CD4-positive, alpha-beta T cell treated with Interleukin-15 for 4 hours (primary cell): ENCODE results near the gene MYCBP2.
"Not testable (repeated sequence)": the region's sequence is repeated elsewhere in the genome, so short reads cannot be mapped to it uniquely, and the experiment has no call there.

ENCODE experiments used
- DNase-seq: peaks from one replicate; pipeline ENCODE4 v3.0.0-alpha.2; 2020; ENCODE audit warnings: low spot score

Gene MYCBP2

GRCh38 chr13:77335543-77335942 lies 8.6 kb upstream of the MYCBP2 start:
- DNase-seq, result no peak

GRCh38 chr13:77333594-77333993 lies 6.7 kb upstream of the MYCBP2 start:
- no peak for DNase-seq

DNA sequence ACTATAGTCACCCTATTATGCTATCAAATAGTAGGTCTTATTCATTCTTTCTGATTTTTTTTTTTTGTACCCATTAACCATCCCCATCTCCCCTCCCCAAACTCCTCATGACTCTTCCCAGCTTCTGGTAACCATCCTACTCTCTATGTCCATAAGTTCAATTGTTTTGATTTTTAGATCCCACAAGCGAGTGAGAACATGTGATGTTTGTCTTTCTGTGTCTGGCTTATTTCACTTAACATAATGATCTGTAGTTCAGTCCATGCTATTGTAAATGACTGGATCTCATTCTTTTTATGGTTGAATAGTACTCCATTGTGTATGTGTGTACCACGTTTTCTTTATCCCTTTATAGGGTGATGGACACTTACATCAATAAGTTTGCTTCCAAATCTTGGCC lies 4.5 kb upstream of the MYCBP2 start:
- DNase-seq, result no peak

DNA sequence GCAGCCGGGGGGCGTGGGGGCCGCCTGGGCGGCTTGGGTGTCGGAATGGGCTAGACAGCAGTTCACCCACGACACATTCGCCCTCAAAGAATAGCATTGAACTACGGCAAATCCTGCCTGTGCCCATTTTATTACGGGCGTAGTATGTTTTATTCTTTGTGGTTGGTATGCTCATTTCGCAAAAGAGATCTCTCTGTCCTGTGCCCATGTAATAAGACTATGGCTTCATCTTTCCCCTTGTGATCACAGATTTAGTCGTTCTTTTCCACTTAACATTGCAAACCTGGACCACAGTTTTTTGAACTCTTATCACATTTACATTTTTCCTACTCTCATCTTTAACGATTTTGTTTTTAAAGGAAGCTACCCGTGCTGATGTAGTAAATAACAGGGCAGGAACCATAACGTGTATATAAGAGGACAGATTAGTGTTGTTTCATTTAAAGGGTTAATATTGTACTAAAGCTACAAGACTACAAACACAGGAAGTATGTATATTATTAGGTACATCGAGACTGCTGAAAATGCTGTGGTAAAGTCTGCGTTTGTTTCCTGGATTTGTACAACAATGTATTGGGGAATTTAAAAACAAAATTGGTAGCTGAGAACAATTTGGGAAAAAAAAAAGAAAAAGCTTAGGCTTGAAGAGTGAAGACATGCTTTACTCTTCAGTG lies 3.2 kb upstream of the MYCBP2 start:
- DNase-seq, result no peak

DNA sequence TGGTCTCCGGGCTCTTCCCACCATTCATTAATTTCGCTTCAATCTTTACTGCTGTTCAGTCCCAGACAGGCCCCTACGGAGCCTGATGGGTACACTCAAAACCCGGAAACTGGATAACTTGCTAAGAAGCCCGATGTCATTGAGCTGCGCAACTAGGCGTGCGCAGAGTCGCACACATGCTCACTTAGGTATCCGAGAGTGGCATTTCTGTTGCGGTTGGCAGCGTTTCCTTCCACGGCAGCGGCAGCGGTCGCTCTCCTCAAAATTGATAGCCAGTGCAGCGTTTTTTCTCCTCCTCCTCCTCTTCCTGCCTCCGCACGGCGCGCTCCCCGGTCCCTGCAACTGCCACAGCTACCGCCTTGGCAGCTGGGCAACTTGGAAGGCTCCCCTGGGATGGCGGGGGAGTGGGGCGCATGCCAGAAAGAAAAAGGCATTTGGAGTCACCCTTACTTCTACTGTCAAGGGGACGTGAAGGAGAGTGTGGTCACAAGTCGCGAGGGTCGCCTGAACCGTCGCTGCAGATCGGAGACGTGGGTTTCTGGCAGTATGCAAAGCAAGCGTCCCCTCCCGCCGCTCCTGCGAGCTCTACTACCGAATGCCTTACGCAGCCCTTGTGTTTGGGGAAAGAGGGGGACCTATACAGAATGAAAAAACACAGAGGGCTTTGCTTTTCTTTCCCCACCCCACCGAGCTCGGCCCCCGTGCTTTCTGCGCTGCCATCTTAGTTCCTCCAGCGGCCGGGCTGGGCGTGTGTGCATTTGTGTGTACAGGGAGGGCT lies 2.4 kb upstream of the MYCBP2 start:
- peak; percentile 94 for DNase-seq

- no peak for DNase-seq
These were observed 1.9 kb upstream of the MYCBP2 start for GRCh38 chr13:77328819-77329132.

DNA sequence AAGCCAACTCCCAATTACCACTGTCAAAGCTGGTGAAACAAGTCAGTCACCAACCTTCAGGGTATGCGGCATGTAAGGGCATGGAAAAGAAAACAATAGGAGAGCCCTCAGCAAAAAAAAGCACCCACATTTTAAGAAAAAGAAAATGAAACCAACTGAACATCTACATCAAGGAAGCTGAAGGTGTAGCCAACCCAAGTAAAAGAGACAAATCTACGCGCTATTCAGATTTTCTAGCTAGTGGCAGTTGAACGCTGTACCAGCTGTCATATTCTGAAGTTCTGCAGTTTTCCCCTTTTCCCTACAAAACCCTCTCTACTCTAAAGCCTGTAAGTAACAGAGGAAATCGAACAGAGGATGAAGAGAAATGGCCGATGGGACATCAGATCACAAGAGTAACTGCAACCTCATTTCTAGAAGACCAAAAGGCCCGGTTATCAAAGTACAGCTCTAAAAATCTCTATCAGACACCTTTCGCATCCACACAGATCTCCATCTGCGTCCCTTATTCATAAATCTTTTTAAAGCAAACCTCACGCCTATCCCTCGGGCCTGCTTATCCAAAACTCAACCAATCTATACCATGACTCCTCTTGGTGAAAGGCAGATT lies 1.4 kb downstream of the MYCBP2 start:
- DNase-seq, result peak; percentile 44

GRCh38 chr13:77323858-77324257 lies 3.0 kb downstream of the MYCBP2 start:
- no peak for DNase-seq

GRCh38 chr13:77319536-77319935 lies 7.4 kb downstream of the MYCBP2 start:
- DNase-seq, result no peak

DNA sequence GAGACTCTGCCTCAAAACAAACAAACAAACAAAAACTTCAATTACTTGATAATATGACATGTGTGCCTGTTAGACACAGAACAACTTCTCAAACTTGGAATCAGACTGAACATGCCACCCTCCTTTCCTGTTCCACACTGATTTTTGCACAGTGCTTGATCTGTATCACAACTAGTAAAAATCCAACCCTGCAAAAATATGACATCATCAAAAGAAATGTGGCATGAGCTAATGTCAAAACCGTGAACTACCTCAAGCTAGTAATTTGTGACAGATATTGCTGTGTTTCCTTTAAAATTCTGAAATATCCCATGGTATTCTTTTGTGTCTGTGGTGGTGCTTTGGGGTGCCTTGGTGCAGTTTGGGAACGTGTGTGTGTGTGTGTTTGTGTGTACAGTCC lies 8.2 kb downstream of the MYCBP2 start:
- DNase-seq, result no peak

GRCh38 chr13:77316430-77316829 lies 10.5 kb downstream of the MYCBP2 start:
- no peak for DNase-seq

DNA sequence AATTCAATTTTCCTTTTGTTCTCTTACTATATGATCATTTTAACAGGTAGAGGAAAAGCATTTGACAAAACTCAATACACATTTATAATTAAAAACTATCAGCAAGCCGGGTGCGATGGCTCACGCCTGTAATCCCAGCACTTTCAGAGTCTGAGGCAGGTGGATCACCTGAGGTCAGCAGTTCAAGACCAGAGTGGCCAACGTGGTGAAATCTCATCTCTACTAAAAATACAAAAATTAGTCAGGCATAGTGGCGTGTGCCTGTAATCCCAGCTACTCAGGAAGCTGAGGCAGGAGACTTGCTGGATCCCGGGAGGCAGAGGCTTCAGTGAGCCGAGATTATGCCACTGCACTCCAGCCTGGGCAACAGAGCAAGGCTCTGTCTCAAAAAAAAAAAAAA lies 11.4 kb downstream of the MYCBP2 start:
- DNase-seq, result not testable (repeated sequence)

GRCh38 chr13:77313923-77314322 lies 13.0 kb downstream of the MYCBP2 start:
- no peak for DNase-seq

GRCh38 chr13:77312311-77312710 lies 14.6 kb downstream of the MYCBP2 start:
- no peak for DNase-seq

DNA sequence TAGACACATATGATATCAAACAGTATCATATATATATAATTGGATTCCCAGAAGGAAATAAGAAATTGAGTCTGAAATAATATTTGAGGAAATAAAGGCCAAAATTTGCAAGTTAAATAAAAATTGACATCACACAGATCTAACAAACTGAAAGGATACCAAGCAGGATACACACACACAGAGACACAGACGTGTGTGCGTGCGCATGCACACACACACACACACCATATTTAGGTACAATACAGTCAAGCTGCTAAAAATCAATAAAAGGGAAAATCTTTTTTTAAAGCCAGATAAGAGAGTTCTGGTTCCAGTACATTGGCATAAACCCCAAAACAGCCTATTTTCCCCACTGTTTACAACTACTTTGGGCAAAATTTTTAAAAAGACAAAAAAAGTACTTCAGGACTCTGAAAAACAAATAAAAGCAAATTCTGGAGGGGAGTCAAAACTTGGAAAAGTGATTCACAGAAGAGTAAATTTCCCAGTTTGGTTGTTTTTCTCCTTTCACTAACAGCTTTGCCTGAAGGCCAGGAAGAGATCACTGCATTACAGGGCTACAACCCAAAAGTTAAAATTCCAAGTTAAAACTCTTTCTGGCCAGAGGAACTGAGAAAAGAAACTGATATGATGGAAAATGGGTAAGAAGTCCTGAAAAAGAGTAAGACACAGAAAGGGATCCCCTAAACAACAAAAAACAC lies 16.2 kb downstream of the MYCBP2 start:
- no peak for DNase-seq

- no peak for DNase-seq
These were observed 16.7 kb downstream of the MYCBP2 start for GRCh38 chr13:77310161-77310560.

DNA sequence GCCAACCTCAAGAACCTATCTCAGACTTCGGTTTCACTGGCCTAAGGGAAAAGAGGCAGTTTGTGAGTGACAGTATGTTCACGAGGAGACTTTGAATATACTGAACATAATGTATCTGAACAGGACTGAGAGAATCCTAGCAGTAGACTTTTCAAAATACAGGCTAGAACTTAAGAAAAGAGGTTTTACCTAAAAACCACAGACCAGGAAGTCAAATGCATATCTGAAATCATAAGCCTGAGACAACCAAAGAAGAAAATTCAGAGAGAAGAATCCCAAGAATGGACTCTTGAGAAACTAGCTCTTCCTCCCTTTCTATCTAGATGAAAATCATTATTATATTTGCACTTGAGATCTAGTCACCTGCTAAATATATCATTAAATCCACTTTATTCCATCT lies 17.6 kb downstream of the MYCBP2 start:
- DNase-seq, result no peak

- DNase-seq, result no peak
These were observed 20.4 kb downstream of the MYCBP2 start for GRCh38 chr13:77306458-77306857.

- no peak for DNase-seq
These were observed 21.6 kb downstream of the MYCBP2 start for GRCh38 chr13:77305266-77305665.

- no peak for DNase-seq
These were observed 26.5 kb downstream of the MYCBP2 start for GRCh38 chr13:77300176-77301037.

- DNase-seq, result no peak
These were observed 27.3 kb downstream of the MYCBP2 start for GRCh38 chr13:77299587-77299986.

DNA sequence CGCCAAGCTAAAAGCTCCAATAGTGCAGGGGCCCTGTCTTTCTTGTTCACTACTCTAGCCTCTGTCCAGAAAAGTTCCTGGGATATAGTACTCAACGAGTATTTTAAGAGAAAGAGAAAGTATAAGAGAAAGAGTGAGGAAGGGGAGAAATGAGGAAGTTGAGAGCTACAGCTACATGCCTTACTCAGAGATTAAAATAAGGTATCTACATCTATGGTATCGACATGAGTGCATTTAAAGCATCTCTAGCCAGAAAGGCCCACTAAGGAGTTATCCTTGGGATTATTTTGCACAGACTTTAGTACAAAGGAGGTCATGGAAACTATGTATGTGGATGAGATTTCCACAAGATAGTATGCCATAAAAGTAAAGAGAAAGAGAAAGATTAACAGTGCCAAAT lies 28.5 kb downstream of the MYCBP2 start:
- DNase-seq, result no peak
